ENCODE results near the gene ARMC8. TPM values are rescaled to one million over a fixed set of nuclear protein-coding genes. Genes with fewer than 3 reads are reported as not detected.

The ARMC8 gene
- total RNA-seq, 1 donor from 2014 or later = 46.5 TPM

DNA sequence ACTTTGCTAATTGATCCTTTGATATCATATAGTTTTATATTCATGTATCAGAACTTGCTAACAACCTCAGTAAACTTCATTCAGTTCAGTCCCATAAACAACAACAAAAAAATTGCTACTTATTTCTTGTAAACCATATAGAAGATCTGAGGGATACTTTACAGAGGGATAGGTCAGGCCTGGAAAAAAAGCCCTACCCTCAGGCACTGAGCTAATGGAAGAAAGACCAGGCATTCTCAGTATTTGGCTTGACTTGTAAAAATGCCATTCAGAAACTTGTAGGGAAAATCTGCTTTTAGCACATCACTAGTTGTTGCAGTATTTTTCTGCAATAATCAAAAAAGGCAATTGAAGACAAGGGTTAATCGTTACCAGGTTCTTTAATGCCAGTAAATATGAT is 33.1 kb downstream of the ARMC8 start:
- Mint-ChIP-seq H3K27ac (ENCODE audit: unreplicated experiment) (no peak overlapping the region), H3K36me3 (ENCODE audit: unreplicated experiment) (peaks cover 17% of the 10 kb centered on the region)

GRCh38 chr3:138220788-138221187 is 33.7 kb downstream of the ARMC8 start:
- TF ChIP-seq, protein P1, sequence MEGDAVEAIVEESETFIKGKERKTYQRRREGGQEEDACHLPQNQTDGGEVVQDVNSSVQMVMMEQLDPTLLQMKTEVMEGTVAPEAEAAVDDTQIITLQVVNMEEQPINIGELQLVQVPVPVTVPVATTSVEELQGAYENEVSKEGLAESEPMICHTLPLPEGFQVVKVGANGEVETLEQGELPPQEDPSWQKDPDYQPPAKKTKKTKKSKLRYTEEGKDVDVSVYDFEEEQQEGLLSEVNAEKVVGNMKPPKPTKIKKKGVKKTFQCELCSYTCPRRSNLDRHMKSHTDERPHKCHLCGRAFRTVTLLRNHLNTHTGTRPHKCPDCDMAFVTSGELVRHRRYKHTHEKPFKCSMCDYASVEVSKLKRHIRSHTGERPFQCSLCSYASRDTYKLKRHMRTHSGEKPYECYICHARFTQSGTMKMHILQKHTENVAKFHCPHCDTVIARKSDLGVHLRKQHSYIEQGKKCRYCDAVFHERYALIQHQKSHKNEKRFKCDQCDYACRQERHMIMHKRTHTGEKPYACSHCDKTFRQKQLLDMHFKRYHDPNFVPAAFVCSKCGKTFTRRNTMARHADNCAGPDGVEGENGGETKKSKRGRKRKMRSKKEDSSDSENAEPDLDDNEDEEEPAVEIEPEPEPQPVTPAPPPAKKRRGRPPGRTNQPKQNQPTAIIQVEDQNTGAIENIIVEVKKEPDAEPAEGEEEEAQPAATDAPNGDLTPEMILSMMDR (IDR thresholded peaks at IDR 0.05) = no peak
- Mint-ChIP-seq H3K27me3 (ENCODE audit: unreplicated experiment) (no peaks in the 10 kb centered on the region), H3K9me3 (ENCODE audit: unreplicated experiment) (no peaks in the 10 kb centered on the region), H3K4me3 (ENCODE audit: unreplicated experiment) (no peak overlapping the region), H3K4me1 (ENCODE audit: unreplicated experiment) (peaks cover 17% of the 10 kb centered on the region), H3K27ac (ENCODE audit: unreplicated experiment) (no peak overlapping the region), H3K36me3 (ENCODE audit: unreplicated experiment) (peaks cover 22% of the 10 kb centered on the region)
- DNase-seq (ENCODE audit: extremely low spot score, unreplicated experiment) = no peak

More for the DNA sequence above, 33.1 kb downstream of the ARMC8 start:
- no peak for DNase-seq (ENCODE audit: extremely low spot score, unreplicated experiment)
- Mint-ChIP-seq H3K9me3 (ENCODE audit: unreplicated experiment) (no peaks in the 10 kb centered on the region), H3K4me3 (ENCODE audit: unreplicated experiment) (no peak overlapping the region), H3K4me1 (ENCODE audit: unreplicated experiment) (peaks cover 17% of the 10 kb centered on the region), H3K27me3 (ENCODE audit: unreplicated experiment) (no peaks in the 10 kb centered on the region)
- TF ChIP-seq, protein P1 (IDR thresholded peaks at IDR 0.05) = no peak

DNA sequence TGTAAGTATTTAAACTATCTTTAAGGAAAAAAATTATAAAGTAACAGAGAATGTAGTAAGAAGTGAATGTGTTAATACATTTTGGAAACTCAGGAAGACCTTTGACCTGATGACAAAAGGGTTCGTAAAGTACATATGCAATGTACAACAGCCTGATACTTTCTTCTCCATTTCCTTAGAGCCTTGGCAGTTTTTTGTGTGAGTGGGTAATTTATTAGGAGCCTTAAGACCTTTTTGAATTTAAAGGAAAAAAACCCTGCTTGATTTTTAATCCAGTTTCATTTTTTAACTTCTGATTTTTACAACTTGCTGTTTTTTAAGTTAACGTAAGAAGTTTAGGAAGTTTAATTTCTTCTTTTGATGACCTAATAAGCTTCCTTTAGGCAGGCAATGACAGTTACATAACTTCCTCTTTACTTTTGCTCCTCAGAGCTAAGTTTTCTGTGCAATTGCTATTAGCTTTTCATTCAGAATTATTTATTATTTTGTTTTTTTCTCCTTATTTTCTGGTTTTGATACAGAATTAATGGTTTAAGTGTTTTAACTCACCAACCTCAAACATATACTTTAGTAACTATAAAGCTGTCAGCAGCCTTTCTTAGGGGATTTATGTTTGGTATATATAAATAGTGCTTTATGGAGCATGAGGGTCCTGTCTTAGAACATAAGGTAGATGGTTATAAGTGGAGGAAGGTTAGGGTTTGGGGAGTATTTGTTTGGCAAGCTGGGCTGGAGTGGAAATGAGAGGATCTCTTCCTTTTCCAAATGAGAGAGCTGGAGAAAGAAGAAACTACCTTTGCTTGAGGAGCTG is 35.2 kb downstream of the ARMC8 start:
- no peak for DNase-seq (ENCODE audit: extremely low spot score, unreplicated experiment)
- H3K36me3 Mint-ChIP-seq (ENCODE audit: unreplicated experiment) = peaks cover 26% of the 10 kb centered on the region
- TF ChIP-seq, protein P1 (IDR thresholded peaks at IDR 0.05) = no peak
- H3K9me3 Mint-ChIP-seq (ENCODE audit: unreplicated experiment) = no peaks in the 10 kb centered on the region
- no peak overlapping the region for H3K27ac Mint-ChIP-seq (ENCODE audit: unreplicated experiment)
- peaks cover 21% of the 10 kb centered on the region for H3K4me1 Mint-ChIP-seq (ENCODE audit: unreplicated experiment)
- H3K4me3 Mint-ChIP-seq (ENCODE audit: unreplicated experiment) = no peak overlapping the region
- H3K27me3 Mint-ChIP-seq (ENCODE audit: unreplicated experiment) = no peaks in the 10 kb centered on the region

DNA sequence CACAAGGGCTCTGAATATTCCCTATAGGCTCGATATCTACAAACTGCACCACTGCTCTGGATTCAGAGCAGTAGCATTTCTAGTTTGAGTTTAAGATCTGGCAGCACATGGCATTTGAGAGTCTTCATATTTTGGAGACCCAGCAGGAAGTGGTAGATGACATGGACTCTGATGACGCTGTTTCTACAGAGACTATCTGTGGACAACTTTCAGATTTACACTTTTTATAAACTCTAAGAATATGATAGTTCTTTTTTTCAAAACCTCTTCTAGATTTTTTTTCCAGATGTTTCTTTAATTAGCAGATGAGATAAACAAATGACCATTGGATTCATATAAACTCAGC is 35.8 kb downstream of the ARMC8 start:
- Mint-ChIP-seq H3K4me3 (ENCODE audit: unreplicated experiment) (no peak overlapping the region), H3K36me3 (ENCODE audit: unreplicated experiment) (peaks cover 31% of the 10 kb centered on the region), H3K4me1 (ENCODE audit: unreplicated experiment) (peaks cover 26% of the 10 kb centered on the region), H3K9me3 (ENCODE audit: unreplicated experiment) (no peaks in the 10 kb centered on the region), H3K27ac (ENCODE audit: unreplicated experiment) (no peak overlapping the region), H3K27me3 (ENCODE audit: unreplicated experiment) (no peaks in the 10 kb centered on the region)
- no peak for DNase-seq (ENCODE audit: extremely low spot score, unreplicated experiment)
- TF ChIP-seq, protein P1 (IDR thresholded peaks at IDR 0.05) = no peak

DNA sequence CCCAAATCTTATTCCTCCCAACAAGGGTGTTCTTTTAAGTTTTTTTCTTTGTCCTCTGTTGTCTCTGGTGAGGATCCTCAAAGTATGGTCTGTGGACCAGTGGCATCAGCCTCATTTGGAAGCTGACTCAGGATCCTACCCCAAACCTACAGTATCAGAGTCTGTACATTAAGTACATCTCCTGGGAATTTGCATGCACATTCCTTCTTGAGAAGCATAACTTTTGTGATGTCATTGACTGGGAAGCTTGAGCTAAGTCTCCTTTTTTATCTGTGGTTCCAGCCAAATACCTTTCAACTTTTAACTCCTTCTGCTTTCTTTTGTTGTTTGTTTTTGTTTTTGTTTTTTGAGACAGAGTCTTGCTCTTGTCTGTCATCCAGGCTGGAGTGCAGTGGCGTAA is 40.5 kb downstream of the ARMC8 start:
- TF ChIP-seq, protein P1 (IDR thresholded peaks at IDR 0.05) = no peak
- peak overlapping the region; percentile 53 for H3K27ac Mint-ChIP-seq (ENCODE audit: unreplicated experiment)
- H3K4me3 Mint-ChIP-seq (ENCODE audit: unreplicated experiment) = no peak overlapping the region
- DNase-seq (ENCODE audit: extremely low spot score, unreplicated experiment) = no peak
- H3K9me3 Mint-ChIP-seq (ENCODE audit: unreplicated experiment) = no peaks in the 10 kb centered on the region
- H3K4me1 Mint-ChIP-seq (ENCODE audit: unreplicated experiment) = peaks cover 12% of the 10 kb centered on the region
- peaks cover 50% of the 10 kb centered on the region for H3K36me3 Mint-ChIP-seq (ENCODE audit: unreplicated experiment)
- H3K27me3 Mint-ChIP-seq (ENCODE audit: unreplicated experiment) = no peaks in the 10 kb centered on the region

All from osteocyte (in vitro differentiated cells).